GM19193 (cell line): ENCODE data around the gene RLN3.

Experiments used
- POLR2A ChIP-seq: IDR thresholded peaks from 4 replicates; pipeline ENCODE4 v1.6.1; 2011; ENCODE audit not compliant: insufficient read depth, insufficient read length; ENCODE audit errors: extremely low read depth

RLN3 gene

DNA sequence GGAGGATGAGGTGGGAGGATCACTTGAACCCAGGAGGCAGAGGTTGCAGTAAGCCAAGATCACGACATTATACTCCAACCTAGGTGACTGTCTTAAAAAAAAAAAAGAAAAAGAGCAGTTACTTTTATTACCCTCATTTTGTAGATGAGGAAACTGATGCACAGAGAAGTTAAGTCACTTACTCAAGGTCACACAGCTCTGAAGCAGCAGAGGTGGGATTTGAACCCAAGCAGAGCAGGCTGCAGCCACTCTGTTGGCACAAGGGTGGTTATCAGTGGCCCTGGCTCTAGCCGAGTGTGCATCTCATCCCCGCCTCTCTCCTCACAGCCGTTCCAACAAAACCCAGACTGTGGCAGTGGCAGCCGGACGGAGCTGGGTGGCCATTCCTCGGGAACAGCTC is 11.2 kb downstream of the RLN3 start:
- no peak for TF ChIP-seq POLR2A

DNA sequence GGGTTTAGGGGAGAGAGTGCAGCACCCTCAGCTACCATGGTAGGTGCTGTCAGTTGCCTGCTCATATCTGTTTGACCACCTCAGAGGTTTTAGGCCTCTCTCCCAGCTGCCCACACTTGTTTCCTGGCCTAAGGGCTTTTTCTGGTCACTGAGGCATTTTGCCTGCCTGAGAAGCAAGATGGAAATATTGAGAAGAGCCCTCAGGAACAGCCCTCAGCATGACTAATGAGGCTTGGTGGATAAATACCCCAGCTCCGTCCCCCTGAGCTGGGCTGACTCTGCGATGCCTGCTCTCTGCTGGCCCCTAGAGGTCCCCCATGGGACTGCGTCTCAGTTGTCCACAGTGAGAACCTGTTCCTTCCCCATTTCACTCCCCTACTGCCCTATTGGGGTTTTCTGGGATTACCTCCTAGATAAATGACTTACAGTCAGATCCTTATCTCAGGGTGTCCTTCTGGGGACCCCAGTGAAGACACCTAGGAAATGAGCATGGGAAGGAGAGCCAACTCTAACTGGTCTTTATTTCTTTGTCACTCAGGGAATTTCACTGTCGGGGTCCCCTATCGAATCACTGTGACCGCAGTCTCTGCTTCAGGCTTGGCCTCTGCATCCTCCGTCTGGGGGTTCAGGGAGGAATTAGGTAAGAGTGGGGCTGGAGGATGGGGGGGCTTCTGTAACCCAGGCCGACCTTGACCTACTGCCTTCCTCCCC is 20.6 kb downstream of the RLN3 start:
- no peak for TF ChIP-seq POLR2A

- TF ChIP-seq POLR2A, result no peak
Observed at GRCh38 chr19:14050512-14050911, 22.6 kb downstream of the RLN3 start.

DNA sequence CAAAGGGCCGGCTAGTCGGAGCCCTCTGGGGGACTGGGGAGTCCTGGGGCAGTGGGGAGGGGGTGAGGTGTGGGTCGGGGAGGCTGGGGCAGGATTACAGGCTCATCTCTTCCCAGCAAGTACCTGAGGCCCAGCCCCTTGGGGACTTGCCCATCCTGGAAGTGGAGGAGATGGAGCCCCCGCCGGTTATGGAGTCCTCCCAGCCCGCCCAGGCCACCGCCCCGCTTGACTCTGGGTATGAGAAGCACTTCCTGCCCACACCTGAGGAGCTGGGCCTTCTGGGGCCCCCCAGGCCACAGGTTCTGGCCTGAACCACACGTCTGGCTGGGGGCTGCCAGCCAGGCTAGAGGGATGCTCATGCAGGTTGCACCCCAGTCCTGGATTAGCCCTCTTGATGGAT is 24.0 kb downstream of the RLN3 start:
- no peak for TF ChIP-seq POLR2A

- TF ChIP-seq POLR2A, result no peak
Observed at GRCh38 chr19:14052470-14052869, 24.5 kb downstream of the RLN3 start.

GRCh38 chr19:14053032-14053431 is 25.1 kb downstream of the RLN3 start:
- TF ChIP-seq POLR2A, result no peak

GRCh38 chr19:14053500-14053899 is 25.6 kb downstream of the RLN3 start:
- no peak for TF ChIP-seq POLR2A

DNA sequence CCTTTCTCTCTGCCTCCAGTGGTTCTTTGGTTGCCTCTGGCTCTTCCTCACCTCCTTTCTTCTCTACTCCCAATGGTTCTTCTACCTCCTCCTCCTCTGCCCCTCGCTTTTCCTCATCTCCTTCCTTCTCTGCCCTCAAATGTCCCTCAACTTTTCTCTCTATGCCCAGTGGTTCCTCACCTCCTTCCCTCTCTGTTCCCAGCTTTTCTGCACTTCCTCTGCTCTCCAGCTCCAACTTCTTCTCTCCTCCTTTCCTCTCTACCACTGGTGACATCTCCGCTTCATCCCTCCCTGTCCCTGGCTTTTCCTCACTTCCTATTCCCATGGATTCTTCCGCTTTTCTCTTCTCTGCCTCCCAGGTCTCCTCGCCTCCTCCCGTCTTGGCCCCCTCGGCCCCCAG is 26.2 kb downstream of the RLN3 start:
- no peak for TF ChIP-seq POLR2A

DNA sequence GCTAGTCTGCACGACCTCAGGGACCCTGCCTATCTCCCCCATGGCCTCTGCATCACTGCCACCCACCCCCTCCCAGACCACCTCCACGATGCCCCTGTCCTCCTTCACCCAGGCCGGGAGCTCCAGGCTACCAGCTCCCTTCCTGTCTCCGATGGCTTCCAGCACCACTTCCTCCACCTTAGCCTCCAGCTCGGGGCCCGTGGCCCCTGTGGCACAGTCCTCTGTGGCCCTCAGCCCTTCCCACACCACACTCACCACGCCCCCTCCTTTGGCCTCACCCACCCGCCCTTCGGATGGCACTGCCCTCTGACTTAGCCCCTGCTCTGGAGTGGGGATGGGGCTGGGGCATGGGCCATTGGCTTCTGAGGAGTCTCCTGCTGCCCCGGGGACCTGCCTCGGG is 26.8 kb downstream of the RLN3 start:
- TF ChIP-seq POLR2A, result no peak

DNA sequence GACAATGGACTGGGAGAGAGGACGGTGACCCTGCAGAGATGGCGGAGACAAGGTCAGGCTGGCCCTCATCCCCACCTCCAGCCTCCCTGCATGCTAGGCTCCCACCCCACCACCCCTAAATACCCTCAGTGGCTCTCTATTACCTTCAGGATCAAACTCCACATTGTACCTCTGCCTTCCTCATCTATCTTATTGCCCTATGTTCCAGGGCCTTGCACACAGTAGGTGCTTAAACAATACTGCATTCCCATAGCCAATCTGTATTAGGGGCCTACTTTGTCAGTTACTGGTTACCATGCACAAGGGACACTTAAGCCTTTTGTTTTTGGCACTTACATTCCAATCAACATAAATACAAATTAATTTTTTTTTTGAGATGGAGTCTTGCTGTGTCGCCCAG is 27.4 kb downstream of the RLN3 start:
- no peak for TF ChIP-seq POLR2A

DNA sequence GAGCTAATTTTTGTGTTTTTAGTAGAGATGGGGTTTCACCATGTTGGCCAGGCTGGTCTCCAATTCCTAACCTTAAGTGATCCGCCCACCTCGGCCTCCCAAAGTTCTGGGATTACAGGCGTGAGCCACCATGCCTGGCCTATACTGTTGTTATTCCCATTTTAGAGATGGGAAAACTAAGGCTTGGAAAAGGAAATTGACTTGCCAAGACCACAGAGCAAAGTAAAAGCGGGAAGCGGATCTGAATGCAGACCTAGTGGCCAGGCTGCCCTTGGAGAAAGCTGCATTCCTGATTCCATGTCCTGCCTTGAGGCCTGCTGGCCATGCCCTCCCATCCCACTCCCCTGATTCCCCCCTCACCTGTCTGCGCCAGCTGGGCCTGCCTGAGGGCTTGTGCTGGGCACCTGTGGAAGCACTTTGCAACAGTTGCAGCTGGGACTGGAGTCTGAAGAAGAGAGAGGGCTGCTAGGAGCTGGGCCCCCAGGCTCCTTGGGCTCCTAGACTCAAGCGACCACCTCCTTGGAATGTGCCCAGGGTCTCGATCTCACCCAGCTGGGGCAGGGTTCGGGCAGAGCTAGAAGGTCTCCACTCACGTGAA is 28.2 kb downstream of the RLN3 start:
- TF ChIP-seq POLR2A, result no peak

- TF ChIP-seq POLR2A, result no peak
Observed at GRCh38 chr19:14056741-14057356, 28.9 kb downstream of the RLN3 start.

GRCh38 chr19:14058182-14059092 is 30.5 kb downstream of the RLN3 start:
- no peak for TF ChIP-seq POLR2A

- TF ChIP-seq POLR2A, result no peak
Observed at GRCh38 chr19:14059093-14059480, 31.1 kb downstream of the RLN3 start.

DNA sequence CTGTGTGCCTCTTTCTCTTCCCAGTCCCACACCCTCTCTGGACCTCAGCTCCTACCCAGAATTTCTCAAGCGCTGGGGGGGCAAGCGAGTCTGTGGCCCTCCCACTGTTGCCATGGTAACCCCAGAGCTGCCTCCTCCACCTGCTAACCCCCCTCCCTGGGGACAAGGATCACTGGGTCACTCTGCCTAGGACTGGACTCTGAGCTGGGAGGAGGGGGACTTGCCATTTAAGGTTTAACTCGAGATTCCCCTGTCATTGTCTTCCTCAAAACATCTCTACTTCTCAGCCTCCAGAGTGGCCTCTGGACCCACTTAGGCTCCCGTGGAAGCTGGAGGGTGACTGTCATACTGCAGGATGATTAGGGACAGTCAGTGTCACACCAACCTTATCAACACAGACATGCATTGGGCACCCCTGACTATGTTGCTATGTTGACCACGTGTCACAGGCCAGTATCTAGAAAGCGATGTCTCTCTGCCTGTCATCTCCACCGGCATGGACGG is 31.8 kb downstream of the RLN3 start:
- TF ChIP-seq POLR2A, result no peak
